IPS-18c (cell line): ENCODE measurements around the gene INPP5J.
"Not testable (repeated sequence)": the region's sequence is repeated elsewhere in the genome, so short reads cannot be mapped to it uniquely, and the experiment has no call there.

Experiments
- H3K4me3 ChIP-seq: 2 replicates; pipeline ENCODE4 v1.7.0; 2013; ENCODE audit warnings: low read depth, mild to moderate bottlenecking, low read length, moderate library complexity; ENCODE audit not compliant: insufficient read depth
- H3K9me3 ChIP-seq: one replicate; pipeline ENCODE4 v1.6.1; 2013; ENCODE audit warnings: mild to moderate bottlenecking, low read length, moderate library complexity; ENCODE audit not compliant: control insufficient read depth, insufficient read depth

The INPP5J gene

DNA sequence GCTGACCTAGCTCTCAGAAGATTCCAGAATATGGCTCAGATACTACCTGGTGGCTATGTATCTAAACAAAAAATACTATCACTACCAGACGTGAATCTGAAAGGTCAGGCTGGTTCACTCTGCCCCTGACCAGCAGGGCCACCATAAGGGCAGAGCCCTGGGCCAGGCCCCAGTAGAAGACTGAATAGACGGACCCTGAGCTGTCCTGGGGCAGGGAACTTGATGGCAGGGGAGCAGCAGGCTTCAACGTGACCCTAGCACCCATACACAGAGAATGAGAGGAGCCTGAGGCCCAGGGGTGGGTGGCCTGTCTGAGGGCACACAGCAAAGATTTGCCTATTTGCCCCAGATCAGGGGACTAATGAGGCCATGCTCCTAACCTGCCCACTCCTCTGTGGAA is 30.6 kb downstream of the INPP5J start:
- Histone ChIP-seq H3K4me3 (no peak overlapping the region), H3K9me3 (no peaks in the 10 kb centered on the region)

- H3K4me3 ChIP-seq: no peak overlapping the region
Measured at GRCh38 chr22:31154975-31155374, 32.2 kb downstream of the INPP5J start.

GRCh38 chr22:31155422-31155821 is 32.7 kb downstream of the INPP5J start:
- Histone ChIP-seq H3K4me3 (no peak overlapping the region), H3K9me3 (no peaks in the 10 kb centered on the region)

More at GRCh38 chr22:31154975-31155374, 32.2 kb downstream of the INPP5J start:
- no peaks in the 10 kb centered on the region for H3K9me3 ChIP-seq

DNA sequence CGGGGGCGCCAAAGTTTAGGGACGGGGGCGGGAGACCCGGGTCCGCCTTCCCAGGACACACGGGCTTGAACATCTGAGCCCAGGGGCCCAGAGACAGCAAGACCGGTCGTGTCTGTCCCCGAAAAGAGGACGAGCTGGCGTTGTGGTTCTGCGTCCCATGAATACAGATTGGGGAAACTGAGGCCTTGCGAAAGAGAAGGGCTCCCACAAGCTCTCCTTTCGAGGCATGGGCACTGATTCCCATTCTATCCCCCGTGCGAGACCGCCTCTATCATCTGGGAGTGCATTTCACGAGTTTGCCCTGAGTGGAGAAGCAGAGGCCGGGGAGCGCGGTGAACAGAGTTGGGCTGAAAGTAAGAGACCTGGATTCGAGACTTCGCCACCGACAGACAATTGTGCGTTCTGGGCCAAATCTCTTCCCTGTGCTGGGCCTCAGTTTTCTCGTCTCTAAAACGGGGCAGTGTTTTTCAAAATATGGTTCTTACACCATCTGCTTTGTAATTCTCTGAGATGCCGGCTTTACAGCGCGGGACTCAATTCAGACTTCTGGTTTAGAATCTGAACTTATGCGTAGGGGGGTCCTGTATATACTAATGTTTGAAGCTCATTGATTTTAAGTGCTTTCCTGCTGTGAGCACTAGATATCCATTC is 37.7 kb downstream of the INPP5J start:
- peak overlapping the region; percentile 82 for H3K4me3 ChIP-seq
- H3K9me3 ChIP-seq: no peaks in the 10 kb centered on the region

DNA sequence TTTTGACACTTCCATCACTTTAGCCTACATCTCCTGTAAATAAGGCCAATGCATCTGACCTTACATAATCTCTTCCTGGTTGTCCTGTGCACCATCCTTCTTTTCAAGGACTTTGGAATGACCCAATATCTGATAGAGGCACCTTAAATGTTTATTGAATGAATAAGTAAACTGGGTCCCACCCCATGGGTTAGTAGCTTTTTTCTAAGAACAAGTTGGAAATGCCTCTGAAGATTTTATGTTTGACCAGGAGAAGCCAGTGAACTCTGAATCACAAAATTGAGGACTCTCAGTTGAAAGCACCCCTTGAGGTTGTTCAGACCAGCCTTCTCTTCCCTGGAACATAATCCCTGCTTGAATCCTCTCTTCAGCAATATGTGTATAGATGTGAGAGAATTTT is 38.6 kb downstream of the INPP5J start:
- H3K9me3 ChIP-seq: no peaks in the 10 kb centered on the region
- peak overlapping the region; percentile 82; the same call in 1 of the 2 replicates for H3K4me3 ChIP-seq

DNA sequence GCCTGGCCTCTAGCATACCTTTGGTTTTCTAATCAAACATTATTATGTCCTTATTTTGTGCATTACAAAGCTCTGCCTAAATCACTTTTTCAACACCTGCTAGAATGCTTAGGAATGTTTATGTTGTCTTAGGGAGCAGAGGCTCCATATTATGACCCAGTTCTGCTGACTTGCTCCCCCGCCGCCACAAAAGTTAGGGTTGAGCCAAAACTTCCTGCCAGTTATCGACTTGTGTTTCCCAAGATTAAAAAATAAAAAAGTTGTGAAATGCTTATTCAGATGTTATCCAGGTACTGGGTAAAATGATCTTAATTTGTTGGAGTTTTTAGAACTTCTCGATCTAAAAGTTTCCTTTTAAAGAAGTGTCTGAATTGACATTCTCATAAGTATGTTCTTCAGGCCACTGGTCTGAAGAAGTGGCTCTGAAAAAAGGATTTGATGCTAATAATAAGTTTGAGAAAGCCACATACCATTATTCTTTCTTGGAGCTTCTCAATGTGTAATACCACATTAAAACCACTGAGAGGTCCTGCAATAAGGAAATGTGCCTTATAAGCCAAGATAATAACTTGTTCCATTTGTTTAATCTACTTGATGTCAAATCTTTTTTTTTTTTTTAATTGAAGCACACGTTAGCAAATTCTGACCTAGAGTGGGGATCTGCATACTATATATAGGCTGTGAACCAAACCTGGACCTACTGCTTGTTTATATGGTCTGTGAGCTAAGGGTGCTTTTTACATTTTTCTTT is 39.4 kb downstream of the INPP5J start:
- no peak overlapping the region for H3K4me3 ChIP-seq
- H3K9me3 ChIP-seq: no peaks in the 10 kb centered on the region

DNA sequence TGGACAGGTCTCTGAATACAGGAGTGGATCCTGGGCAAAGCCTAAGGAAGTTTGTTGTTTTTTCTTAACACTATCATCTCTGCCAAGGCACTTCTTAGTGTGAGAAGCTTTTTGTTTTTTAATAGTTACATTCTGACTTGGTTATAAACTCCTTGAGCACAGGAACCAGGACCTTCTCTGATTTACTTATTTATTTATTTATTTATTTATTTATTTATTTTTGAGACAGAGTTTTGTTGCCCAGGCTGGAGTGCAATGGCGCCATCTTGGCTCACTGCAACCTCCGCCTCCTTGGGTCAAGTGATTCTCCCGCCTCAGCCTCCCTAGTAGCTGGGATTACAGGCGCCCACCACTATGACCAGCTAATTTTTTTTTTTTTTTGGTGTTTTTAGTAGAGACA is 48.2 kb downstream of the INPP5J start:
- no peaks in the 10 kb centered on the region for H3K9me3 ChIP-seq

GRCh38 chr22:31171734-31172133 is 49.0 kb downstream of the INPP5J start:
- not testable (repeated sequence) for H3K4me3 ChIP-seq

More for the DNA sequence above, 48.2 kb downstream of the INPP5J start:
- no peak overlapping the region for H3K4me3 ChIP-seq

DNA sequence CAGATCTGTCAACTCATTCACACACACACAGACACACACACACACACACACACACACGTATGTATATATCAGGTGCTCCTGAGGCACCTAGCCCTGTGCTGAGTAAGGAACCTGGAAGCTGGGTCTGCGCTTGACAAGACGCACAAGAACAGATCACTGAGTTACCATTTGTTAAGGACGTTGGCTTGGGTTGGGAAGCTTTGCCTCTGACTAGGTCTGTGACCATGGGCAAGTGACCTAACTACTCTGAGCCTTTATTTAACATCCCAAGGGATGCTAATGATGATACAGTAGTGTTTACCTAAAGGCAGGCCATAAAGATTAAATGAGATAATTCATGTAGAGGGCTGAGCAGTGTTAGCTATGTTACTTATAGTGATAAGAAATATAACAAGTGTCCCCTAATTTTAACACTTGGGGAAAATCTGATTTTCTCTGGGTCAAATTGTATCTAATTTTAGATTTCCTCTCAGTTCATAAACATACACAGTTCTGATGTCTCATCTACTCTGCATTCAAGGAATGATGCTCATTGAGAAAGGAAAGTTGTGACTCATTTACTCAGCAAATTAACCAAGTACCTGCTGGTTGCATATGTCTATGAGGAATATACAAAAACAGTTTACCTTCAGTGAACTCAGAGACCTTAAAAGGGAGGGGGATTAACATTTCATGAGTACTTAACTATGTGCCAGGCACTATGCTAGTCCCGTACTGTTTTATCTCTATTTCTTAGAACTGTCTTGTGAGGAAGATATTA is 50.8 kb downstream of the INPP5J start:
- Histone ChIP-seq H3K9me3 (no peaks in the 10 kb centered on the region), H3K4me3 (no peak overlapping the region)

More at GRCh38 chr22:31171734-31172133, 49.0 kb downstream of the INPP5J start:
- not testable (repeated sequence) for H3K9me3 ChIP-seq

GRCh38 chr22:31176923-31177322 is 54.2 kb downstream of the INPP5J start:
- H3K9me3 ChIP-seq: no peaks in the 10 kb centered on the region
- H3K4me3 ChIP-seq: no peak overlapping the region

GRCh38 chr22:31177420-31178162 is 54.8 kb downstream of the INPP5J start:
- no peaks in the 10 kb centered on the region for H3K9me3 ChIP-seq
- H3K4me3 ChIP-seq: no peak overlapping the region

DNA sequence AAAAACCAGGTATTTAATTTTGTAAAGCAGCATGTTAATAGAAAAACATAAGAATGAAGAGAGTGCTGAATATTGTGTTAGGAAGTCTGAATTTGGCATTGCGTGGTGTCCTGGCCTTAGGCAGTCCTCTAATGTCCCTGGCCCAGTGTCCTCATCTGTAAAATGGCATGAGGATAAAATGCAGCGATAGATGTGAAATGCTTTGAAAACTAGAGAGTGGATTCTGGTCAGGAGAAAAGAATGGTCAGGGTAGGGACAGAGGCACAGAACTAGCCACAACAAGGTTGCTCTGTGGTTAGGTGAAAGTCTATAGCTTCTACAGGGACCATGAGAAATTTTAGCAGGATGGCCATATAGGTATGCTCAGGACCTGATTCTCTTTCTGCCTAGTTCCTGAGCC is 56.1 kb downstream of the INPP5J start:
- H3K9me3 ChIP-seq: no peaks in the 10 kb centered on the region
- H3K4me3 ChIP-seq: no peak overlapping the region

DNA sequence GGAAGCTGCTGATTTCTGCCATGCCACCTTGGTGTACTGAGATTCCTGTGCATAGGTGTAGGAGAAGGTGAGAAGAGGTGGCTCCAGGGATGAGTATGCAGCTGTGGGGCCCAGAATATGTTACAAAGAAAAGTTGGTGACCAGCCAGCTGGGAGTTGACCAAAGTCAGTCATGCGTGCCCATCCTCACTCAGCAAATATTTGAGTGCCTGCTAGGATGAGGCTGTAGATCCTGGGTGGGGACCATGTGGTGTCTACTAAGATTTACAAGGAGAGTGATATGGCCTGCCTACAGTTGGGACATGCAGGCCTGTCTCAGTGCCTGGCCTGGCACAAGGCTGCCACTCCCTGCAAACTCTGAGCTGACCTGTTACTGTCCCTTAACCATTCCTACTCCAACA is 56.6 kb downstream of the INPP5J start:
- H3K4me3 ChIP-seq: no peak overlapping the region

GRCh38 chr22:31184015-31184414 is 61.2 kb downstream of the INPP5J start:
- Histone ChIP-seq H3K9me3 (peaks cover 3% of the 10 kb centered on the region), H3K4me3 (no peak overlapping the region)

More for the DNA sequence above, 56.6 kb downstream of the INPP5J start:
- peaks cover 3% of the 10 kb centered on the region for H3K9me3 ChIP-seq
